Measurements from ENCODE around the gene KIAA1549.

The KIAA1549 gene

GRCh38 chr7:138873220-138873892 lies 107.8 kb downstream of the KIAA1549 start:
- no peak for TF ChIP-seq CTCF (IDR thresholded peaks at IDR 0.05; ENCODE audit: extremely low read depth, missing control alignments)
- no peak for DNase-seq (ENCODE audit: low spot score)

- no peak for TF ChIP-seq CTCF (IDR thresholded peaks at IDR 0.05; ENCODE audit: extremely low read depth, missing control alignments)
- no peak for DNase-seq (ENCODE audit: low spot score)
These were observed 108.6 kb downstream of the KIAA1549 start for GRCh38 chr7:138872576-138872975.

DNA sequence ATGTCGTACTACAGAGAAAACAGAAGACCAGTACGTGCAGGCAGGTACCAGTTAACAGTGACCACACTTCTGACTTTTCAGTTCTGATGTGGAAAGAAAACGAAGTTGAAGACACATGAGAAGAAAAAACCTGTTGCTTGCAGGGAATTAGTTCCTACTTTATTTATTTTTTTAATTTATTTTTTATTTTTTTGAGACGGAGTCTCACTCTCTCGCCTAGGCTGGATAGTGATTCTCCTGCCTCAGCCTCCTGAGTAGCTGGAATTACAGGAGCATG lies 109.4 kb downstream of the KIAA1549 start:
- no peak for DNase-seq (ENCODE audit: low spot score)
- TF ChIP-seq CTCF (IDR thresholded peaks at IDR 0.05; ENCODE audit: extremely low read depth, missing control alignments), result no peak

- no peak for TF ChIP-seq CTCF (IDR thresholded peaks at IDR 0.05; ENCODE audit: extremely low read depth, missing control alignments)
These were observed 110.0 kb downstream of the KIAA1549 start for GRCh38 chr7:138871065-138871813.

GRCh38 chr7:138869353-138869752 lies 111.8 kb downstream of the KIAA1549 start:
- DNase-seq (ENCODE audit: low spot score), result no peak
- no peak for TF ChIP-seq CTCF (IDR thresholded peaks at IDR 0.05; ENCODE audit: extremely low read depth, missing control alignments)

More at GRCh38 chr7:138871065-138871813, 110.0 kb downstream of the KIAA1549 start:
- no peak for DNase-seq (ENCODE audit: low spot score)

GRCh38 chr7:138868711-138869110 lies 112.5 kb downstream of the KIAA1549 start:
- TF ChIP-seq CTCF (IDR thresholded peaks at IDR 0.05; ENCODE audit: extremely low read depth, missing control alignments), result no peak
- DNase-seq (ENCODE audit: low spot score), result no peak

GRCh38 chr7:138867744-138868143 lies 113.4 kb downstream of the KIAA1549 start:
- TF ChIP-seq CTCF (IDR thresholded peaks at IDR 0.05; ENCODE audit: extremely low read depth, missing control alignments), result no peak
- DNase-seq (ENCODE audit: low spot score), result no peak
